Thoracic aorta (tissue), 2 donors: Measurements from ENCODE around the gene ARHGAP6. TPM values are rescaled to one million over a fixed set of nuclear protein-coding genes. Genes with fewer than 3 reads are reported as not detected.

Source experiments
- ATAC-seq: fragments of 150-250 bp; one replicate; pipeline ENCODE4 v1.8.0; 2017; ENCODE audit warnings: low read depth; ENCODE audit not compliant: insufficient number of reproducible peaks, low FRiP score
- DNase-seq: peaks from one replicate; pipeline ENCODE4 v3.0.0-alpha.2; 2020; ENCODE audit warnings: low spot score
- H3K27ac ChIP-seq, 2 donors: fragments of 200-600 bp; sonication (generic); 1 replicate in 1 of 2; 2 replicates in 1 of 2; pipeline ENCODE4 v1.5.1; 2016; ENCODE audit warnings: mild to moderate bottlenecking in 2 of 2, moderate library complexity in 2 of 2
- H3K27me3 ChIP-seq: fragments of 200-600 bp; sonication (generic); replicated peaks from 2 replicates; pipeline ENCODE4 v1.6.0; 2016; ENCODE audit warnings: mild to moderate bottlenecking; ENCODE audit not compliant: insufficient read depth
- H3K36me3 ChIP-seq: fragments of 200-600 bp; sonication (generic); one replicate; pipeline ENCODE4 v1.5.1; 2016
- H3K4me1 ChIP-seq, 2 donors: fragments of 200-600 bp; sonication (generic); 1 replicate in 1 of 2; 2 replicates in 1 of 2; pipeline versions ENCODE4 v1.5.1 to v1.6.0; 2016; ENCODE audit warnings: low read depth in 2 of 2, mild to moderate bottlenecking in 1 of 2; ENCODE audit not compliant: control insufficient read depth in 1 of 2
- H3K4me3 ChIP-seq: fragments of 200-600 bp; sonication (generic); 2 replicates; pipeline ENCODE4 v1.5.1; 2016; ENCODE audit warnings: mild to moderate bottlenecking
- H3K9me3 ChIP-seq: fragments of 200-600 bp; sonication (generic); 2 replicates; pipeline ENCODE4 v1.5.1; 2016
- total RNA-seq, 2 donors: library from RNA; depleted of rRNA; stranded (reverse); fragments of >200 nt; gene quantifications; one replicate each; pipeline versions ENCODE4 v1.1.0 to v1.2.3, GENCODE V29; 2016
- TF ChIP-seq, protein P1 (sequence below): fragments of 200-600 bp; sonication (generic); IDR thresholded peaks from one replicate; pipeline ENCODE4 v1.5.1; 2019; ENCODE audit warnings: antibody characterized with exemption

ARHGAP6 gene
- total RNA-seq, 2 donors from 2014 or later = 14.6 to 22.3 TPM

DNA sequence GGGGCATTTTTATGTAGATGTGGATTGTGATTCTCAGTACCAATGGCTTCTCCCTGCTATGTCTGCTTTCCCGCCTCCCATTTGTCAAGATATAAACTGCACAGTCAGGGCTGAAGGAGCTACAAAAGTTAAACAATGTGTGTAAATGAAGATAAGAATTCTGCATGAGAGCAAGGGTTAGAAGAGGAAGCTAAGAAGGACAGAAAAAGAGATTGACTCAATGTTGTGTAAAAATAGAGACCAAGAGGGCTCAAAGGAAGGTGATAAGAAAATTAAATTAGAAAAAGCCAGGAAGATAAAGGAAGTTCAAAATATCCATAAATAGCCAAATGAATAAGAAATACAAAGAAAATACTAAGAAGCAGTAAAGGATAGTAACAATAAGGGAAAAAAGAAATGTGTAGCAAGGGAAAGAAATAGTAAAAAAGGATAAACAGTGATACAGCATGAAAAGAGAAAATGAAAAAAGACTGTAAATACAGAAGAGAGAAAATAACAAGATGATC, 290.1 kb downstream of the ARHGAP6 start:
- Histone ChIP-seq H3K9me3 (no peaks in the 10 kb centered on the region), H3K4me3 (no peak overlapping the region), H3K36me3 (no peaks in the 10 kb centered on the region), H3K27ac (no peak overlapping the region), H3K27me3 (no peaks in the 10 kb centered on the region), H3K4me1 (peaks cover 3 to 4% of the 10 kb centered on the region in 2 donors)
- TF ChIP-seq, protein P1, sequence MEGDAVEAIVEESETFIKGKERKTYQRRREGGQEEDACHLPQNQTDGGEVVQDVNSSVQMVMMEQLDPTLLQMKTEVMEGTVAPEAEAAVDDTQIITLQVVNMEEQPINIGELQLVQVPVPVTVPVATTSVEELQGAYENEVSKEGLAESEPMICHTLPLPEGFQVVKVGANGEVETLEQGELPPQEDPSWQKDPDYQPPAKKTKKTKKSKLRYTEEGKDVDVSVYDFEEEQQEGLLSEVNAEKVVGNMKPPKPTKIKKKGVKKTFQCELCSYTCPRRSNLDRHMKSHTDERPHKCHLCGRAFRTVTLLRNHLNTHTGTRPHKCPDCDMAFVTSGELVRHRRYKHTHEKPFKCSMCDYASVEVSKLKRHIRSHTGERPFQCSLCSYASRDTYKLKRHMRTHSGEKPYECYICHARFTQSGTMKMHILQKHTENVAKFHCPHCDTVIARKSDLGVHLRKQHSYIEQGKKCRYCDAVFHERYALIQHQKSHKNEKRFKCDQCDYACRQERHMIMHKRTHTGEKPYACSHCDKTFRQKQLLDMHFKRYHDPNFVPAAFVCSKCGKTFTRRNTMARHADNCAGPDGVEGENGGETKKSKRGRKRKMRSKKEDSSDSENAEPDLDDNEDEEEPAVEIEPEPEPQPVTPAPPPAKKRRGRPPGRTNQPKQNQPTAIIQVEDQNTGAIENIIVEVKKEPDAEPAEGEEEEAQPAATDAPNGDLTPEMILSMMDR = no peak
- ATAC-seq = no peak
- DNase-seq = no peak

DNA sequence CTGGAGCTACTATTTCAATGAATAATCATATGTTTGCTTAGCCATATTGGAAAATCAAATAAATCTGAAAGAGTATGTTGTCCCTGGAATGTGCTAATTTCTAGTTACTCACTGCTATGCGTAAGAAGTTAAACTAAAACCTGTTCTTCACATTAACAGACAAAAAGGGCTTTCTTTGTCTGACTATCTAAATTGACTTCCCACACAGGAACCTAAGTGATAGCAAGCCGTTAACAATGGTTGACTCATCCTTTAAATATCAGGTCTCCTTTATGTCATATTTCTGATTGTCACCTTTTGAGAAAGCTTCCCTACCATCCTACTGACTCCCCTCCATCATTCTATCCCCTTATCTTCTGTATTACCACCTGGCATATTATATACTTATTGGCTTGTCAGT, 291.1 kb downstream of the ARHGAP6 start:
- TF ChIP-seq, protein P1 = no peak
- ATAC-seq = no peak
- Histone ChIP-seq H3K27ac (no peak overlapping the region), H3K36me3 (no peaks in the 10 kb centered on the region), H3K4me1 (no peaks in the 10 kb centered on the region), H3K27me3 (no peaks in the 10 kb centered on the region), H3K9me3 (no peaks in the 10 kb centered on the region), H3K4me3 (no peak overlapping the region)
- no peak for DNase-seq

DNA sequence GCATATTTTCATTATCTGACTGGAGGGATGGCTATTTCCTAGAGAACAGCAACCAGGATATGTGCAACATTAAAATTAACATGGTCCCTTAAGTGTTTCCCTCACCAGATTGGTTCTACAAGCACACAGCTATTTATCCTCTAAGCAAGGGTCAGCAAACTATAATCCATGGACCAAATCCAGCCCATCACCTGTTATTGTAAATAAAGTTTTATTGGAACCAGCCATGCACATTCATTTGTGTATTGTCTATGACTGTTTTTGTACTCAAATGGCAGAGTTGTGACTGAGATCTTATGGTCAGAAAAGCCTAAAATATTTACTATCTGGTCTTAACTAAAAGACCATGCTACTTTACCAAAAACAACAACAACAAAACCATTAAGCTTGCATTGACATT, 294.6 kb downstream of the ARHGAP6 start:
- Histone ChIP-seq H3K36me3 (no peaks in the 10 kb centered on the region), H3K4me3 (no peak overlapping the region), H3K27ac (no peak overlapping the region), H3K4me1 (no peaks in the 10 kb centered on the region), H3K9me3 (no peaks in the 10 kb centered on the region), H3K27me3 (no peaks in the 10 kb centered on the region)
- TF ChIP-seq, protein P1 = no peak
- DNase-seq (no peak), ATAC-seq (no peak)

DNA sequence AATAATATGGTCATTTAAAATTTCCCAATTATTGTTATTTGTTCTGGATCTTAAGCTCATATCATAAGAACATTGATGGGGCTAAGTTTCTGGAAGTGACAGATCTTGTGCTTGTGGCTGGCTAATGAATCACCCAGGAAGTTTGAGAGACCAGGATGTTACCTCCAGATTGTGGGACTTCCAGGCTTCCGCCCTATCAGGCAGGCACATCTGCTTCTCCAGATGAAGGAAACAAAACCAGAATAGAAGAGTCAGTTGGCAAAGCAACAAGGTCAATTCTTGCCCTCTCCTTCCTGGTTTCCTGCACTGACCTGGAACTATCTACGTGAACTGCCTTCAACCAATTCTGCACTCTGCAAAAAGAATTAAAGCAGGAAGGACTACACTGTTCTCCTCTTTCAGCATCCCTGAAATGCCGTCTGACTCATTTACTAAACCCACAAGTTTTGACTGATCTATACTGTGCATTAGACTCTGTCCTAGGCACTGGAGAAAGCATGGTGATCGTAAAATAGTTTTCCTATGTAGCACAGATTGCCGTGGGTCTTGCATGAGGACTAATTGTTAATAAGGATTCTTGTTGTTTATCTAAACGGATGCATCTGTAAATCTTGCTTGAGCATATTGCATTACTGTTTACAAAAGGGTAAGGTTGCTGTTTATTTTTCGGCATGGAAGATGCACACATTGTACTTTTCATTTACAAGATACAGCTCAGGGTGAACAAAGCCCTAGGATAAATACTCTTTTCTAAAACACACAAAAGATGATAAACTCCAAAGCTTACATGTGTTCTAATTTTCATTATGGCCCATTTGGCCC, 297.9 kb downstream of the ARHGAP6 start:
- Histone ChIP-seq H3K4me1 (no peaks in the 10 kb centered on the region), H3K4me3 (no peak overlapping the region), H3K27ac (no peak overlapping the region), H3K36me3 (no peaks in the 10 kb centered on the region), H3K9me3 (no peaks in the 10 kb centered on the region), H3K27me3 (no peaks in the 10 kb centered on the region)
- DNase-seq (no peak), ATAC-seq (no peak)
- TF ChIP-seq, protein P1 = no peak

DNA sequence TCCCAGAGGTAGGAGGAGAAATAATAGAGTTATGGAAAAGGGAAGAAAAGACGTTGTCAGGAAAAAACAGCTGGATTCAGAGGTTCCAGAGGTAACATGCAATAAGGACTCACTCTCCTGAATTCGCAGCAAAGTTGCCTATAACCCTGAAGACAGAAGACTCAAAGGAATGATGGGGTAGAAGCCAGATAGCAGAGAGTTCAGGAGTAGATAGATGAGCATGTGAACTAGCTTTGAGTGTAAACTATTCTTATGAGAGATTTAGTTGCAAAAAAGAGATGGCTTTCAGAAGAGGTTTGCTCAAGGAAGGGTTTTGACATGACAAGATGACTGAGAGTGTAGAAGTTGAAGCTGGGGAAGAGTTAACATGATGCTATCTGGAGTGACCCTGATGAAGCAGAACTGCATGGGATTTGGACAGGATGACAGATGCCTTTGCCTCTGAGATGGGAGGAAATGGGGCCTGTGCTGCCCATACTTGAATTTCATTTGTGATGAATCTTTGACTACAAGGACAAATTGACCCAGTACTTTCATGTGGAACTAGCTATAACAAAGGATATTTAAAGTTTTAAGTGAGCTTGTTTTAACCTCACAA, 298.6 kb downstream of the ARHGAP6 start:
- Histone ChIP-seq H3K27me3 (no peaks in the 10 kb centered on the region), H3K36me3 (no peaks in the 10 kb centered on the region), H3K4me3 (no peak overlapping the region), H3K4me1 (no peaks in the 10 kb centered on the region), H3K27ac (no peak overlapping the region), H3K9me3 (no peaks in the 10 kb centered on the region)
- ATAC-seq = no peak
- TF ChIP-seq, protein P1 = no peak
- DNase-seq = no peak
